Stimulated activated CD8-positive, alpha-beta memory T cell treated with anti-CD3 and anti-CD28 coated beads, Interleukin-12 subunit alpha, Interleukin-12 subunit beta, amount 100 ng/mL, for 24 hours (primary cell): Measurements from ENCODE around the gene TRAPPC2.

Source experiments
- DNase-seq: peaks from one replicate; pipeline ENCODE4 v3.0.0-alpha.2; 2020; ENCODE audit errors: extremely low read depth

The TRAPPC2 gene

GRCh38 chrX:13669246-13669737 lies 65.1 kb downstream of the TRAPPC2 start:
- no peak for DNase-seq

- DNase-seq, result no peak
Observed at GRCh38 chrX:13667919-13668318, 66.5 kb downstream of the TRAPPC2 start.

GRCh38 chrX:13666836-13667235 lies 67.6 kb downstream of the TRAPPC2 start:
- no peak for DNase-seq

- DNase-seq, result no peak
Observed at GRCh38 chrX:13664020-13664419, 70.4 kb downstream of the TRAPPC2 start.

GRCh38 chrX:13662355-13662791 lies 72.0 kb downstream of the TRAPPC2 start:
- DNase-seq, result no peak
